Measurements from ENCODE around the gene RNF141. TPM values are rescaled to one million over a fixed set of nuclear protein-coding genes. Genes with fewer than 3 reads are reported as not detected.

Gene RNF141
- total and polyA plus RNA-seq, 2 experiments from 2014 or later, result 35.9 to 46.9 TPM

DNA sequence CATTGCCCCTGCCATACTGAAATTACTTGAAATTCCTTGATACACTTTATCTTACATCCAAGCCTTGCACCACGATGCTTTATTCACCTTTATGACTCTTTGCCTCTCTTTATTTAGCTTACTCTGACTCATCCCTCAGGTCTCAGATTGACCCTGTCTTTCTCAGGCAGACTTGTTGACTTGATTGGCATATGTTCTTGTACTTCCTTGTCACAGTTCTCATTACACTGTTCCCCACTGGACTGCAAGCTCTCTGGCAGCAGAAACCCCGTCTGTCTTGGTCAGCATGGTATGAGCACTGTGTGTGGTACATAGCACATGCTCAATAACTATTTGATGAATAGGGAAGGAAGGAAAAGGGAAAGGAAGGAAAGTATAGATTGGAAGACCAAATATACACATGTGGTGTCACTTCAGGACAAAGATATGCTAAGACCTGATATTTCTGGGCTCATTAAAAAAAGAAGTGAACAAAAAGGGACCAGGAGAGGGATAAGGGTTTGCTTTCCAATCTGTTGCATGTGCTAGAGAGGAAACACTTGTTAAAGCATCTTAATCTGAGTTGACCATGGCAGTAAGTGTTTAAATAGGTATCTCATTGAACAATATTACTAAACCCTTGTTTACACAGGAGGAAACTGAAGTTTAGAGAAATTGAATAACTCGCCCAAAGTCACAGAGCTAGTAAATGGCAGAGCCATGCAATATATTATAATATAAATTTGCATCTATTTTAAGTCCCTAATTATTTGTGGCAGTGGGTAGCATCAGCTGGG is 20.2 kb upstream of the RNF141 start:
- Histone ChIP-seq H3K4me1 (ENCODE audit: insufficient read depth) (no peaks in the 10 kb centered on the region), H3K79me2 (ENCODE audit: insufficient read depth) (no peaks in the 10 kb centered on the region), H3K36me3 (ENCODE audit: low read depth) (no peaks in the 10 kb centered on the region), H3K4me3 (no peak overlapping the region), H3K4me2 (ENCODE audit: unreplicated experiment) (no peak overlapping the region), H3K9ac (no peak overlapping the region), H3K27me3 (replicated peaks; ENCODE audit: insufficient read depth) (no peaks in the 10 kb centered on the region), H3K27ac (no peak overlapping the region), H3K9me3 (ENCODE audit: low read depth) (no peaks in the 10 kb centered on the region), H3K9me2 (ENCODE audit: insufficient read depth) (no peaks in the 10 kb centered on the region), H2AFZ (no peak overlapping the region), H3F3A (ENCODE audit: insufficient read depth) (no peaks in the 10 kb centered on the region), H4K20me1 (ENCODE audit: insufficient read depth) (no peaks in the 10 kb centered on the region)
- no peak for TF ChIP-seq EZH2phosphoT487 (IDR thresholded peaks at IDR 0.05; ENCODE audit: insufficient read depth, low read depth)
- TF ChIP-seq EZH2 (IDR thresholded peaks at IDR 0.05; ENCODE audit: insufficient read depth, poor library complexity, severe bottlenecking), result no peak
- no peak for DNase-seq
- in situ Hi-C loops (cut with MboI), result no loop called here
- 88 to 90% methylated on average over 3 of the region's 3 CpGs for WGBS, 2 experiments (ENCODE audit: low coverage in 1 of 2, low lambda C conversion rate in 2 of 2, missing lambda C conversion rate in 2 of 2)

DNA sequence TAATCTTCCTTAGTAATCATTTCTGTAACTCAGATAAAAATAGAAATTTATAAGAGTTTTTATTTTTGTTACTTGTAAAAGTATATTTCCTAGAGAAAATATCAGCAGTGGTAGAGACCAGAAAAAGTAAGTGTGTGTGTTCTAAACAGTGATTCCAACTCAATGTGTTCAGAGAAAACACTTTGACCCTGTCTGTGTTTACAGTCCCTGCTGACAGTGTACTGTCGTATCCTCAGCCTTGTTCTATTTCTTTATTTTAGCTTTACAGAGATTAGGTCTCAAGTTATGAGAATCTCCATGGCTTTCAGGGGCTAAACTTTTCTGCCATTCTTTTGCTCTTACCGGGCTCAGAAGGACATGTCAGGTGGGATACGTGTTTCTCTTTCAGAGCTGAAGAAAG is 17.3 kb upstream of the RNF141 start:
- Histone ChIP-seq H3K4me3 (no peak overlapping the region), H3K4me2 (ENCODE audit: unreplicated experiment) (no peak overlapping the region), H3K27ac (no peak overlapping the region), H3K9me3 (ENCODE audit: low read depth) (no peaks in the 10 kb centered on the region), H3K36me3 (ENCODE audit: low read depth) (no peaks in the 10 kb centered on the region), H2AFZ (no peak overlapping the region), H3K27me3 (replicated peaks; ENCODE audit: insufficient read depth) (no peaks in the 10 kb centered on the region), H3K9ac (no peak overlapping the region), H4K20me1 (ENCODE audit: insufficient read depth) (no peaks in the 10 kb centered on the region), H3F3A (ENCODE audit: insufficient read depth) (no peaks in the 10 kb centered on the region), H3K79me2 (ENCODE audit: insufficient read depth) (no peaks in the 10 kb centered on the region), H3K9me2 (ENCODE audit: insufficient read depth) (no peaks in the 10 kb centered on the region), H3K4me1 (ENCODE audit: insufficient read depth) (no peaks in the 10 kb centered on the region)
- in situ Hi-C loops (cut with MboI), result no loop called here
- TF ChIP-seq EZH2phosphoT487 (IDR thresholded peaks at IDR 0.05; ENCODE audit: insufficient read depth, low read depth) (no peak), EZH2 (IDR thresholded peaks at IDR 0.05; ENCODE audit: insufficient read depth, poor library complexity, severe bottlenecking) (no peak)
- no peak for DNase-seq
- 86 to 87% methylated on average over 3 of the region's 3 CpGs for WGBS, 2 experiments (ENCODE audit: low coverage in 1 of 2, low lambda C conversion rate in 2 of 2, missing lambda C conversion rate in 2 of 2)

DNA sequence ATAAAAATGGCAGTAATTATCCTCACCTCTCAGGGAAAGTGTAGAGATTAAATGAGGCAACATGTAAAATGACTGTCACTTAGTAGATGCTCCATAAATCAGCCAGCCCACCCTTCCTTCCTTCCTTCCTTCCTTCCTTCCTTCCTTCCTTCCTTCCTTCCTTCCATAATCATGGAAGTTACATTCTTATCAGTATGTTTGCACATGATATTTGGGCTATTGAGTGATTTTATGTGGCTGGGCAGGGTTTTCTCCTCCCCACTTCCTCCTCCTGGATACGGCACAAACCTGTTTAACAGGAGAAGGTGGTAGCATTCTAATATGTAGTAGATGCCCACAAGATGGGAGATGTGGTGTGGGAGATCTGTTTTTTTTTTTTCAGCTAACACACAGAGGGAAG is 15.6 kb upstream of the RNF141 start:
- no peak overlapping the region for H3K27ac ChIP-seq
- H3F3A ChIP-seq (ENCODE audit: insufficient read depth), result peaks cover 7% of the 10 kb centered on the region
- H3K4me2 ChIP-seq (ENCODE audit: unreplicated experiment), result no peak overlapping the region
- no peaks in the 10 kb centered on the region for H3K36me3 ChIP-seq (ENCODE audit: low read depth)
- no peak for TF ChIP-seq EZH2phosphoT487 (IDR thresholded peaks at IDR 0.05; ENCODE audit: insufficient read depth, low read depth)
- no peak for TF ChIP-seq EZH2 (IDR thresholded peaks at IDR 0.05; ENCODE audit: insufficient read depth, poor library complexity, severe bottlenecking)
- no peak for DNase-seq
- in situ Hi-C loops (cut with MboI), result no loop called here
- WGBS, 2 experiments (ENCODE audit: low coverage in 1 of 2, low lambda C conversion rate in 2 of 2, missing lambda C conversion rate in 2 of 2), result 90 to 100% methylated on average over 1 of the region's 1 CpG
- no peak overlapping the region for H2AFZ ChIP-seq
- H3K4me3 ChIP-seq, result no peak overlapping the region
- no peaks in the 10 kb centered on the region for H3K27me3 ChIP-seq (replicated peaks; ENCODE audit: insufficient read depth)
- no peaks in the 10 kb centered on the region for H3K9me2 ChIP-seq (ENCODE audit: insufficient read depth)
- H3K79me2 ChIP-seq (ENCODE audit: insufficient read depth), result no peaks in the 10 kb centered on the region
- H3K9me3 ChIP-seq (ENCODE audit: low read depth), result no peaks in the 10 kb centered on the region
- H3K9ac ChIP-seq, result no peak overlapping the region
- H3K4me1 ChIP-seq (ENCODE audit: insufficient read depth), result no peaks in the 10 kb centered on the region
- H4K20me1 ChIP-seq (ENCODE audit: insufficient read depth), result no peaks in the 10 kb centered on the region

DNA sequence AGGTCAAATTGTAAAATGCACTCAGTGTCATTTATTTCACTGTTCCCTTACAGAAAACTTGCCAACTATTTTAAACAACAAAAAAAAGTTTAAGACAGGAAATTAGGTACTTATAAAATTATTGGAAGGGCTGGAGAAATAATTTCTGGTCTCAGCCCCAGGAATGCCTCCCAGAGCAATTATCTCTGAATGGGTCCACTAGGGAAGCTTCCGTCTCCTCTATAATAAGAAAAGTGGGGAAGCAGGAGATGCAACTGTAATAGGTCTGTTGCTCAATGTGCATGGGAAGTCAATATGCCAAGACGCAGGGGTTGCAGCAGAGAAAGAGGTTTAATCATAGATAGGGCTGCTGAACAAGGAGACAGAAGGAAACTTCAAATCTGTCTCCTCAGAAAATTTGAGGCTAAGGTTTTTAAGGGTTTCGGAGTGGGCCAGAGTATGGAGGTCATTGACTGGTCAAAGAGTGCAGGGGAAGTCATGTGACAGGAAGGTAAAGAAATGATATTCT is 10.9 kb upstream of the RNF141 start:
- Histone ChIP-seq H3K27ac (no peak overlapping the region), H3K4me1 (ENCODE audit: insufficient read depth) (peaks cover 14% of the 10 kb centered on the region), H2AFZ (no peak overlapping the region), H3K9me3 (ENCODE audit: low read depth) (no peaks in the 10 kb centered on the region), H3F3A (ENCODE audit: insufficient read depth) (peaks cover 22% of the 10 kb centered on the region), H3K4me3 (no peak overlapping the region), H3K79me2 (ENCODE audit: insufficient read depth) (no peaks in the 10 kb centered on the region), H4K20me1 (ENCODE audit: insufficient read depth) (no peaks in the 10 kb centered on the region), H3K9ac (no peak overlapping the region), H3K4me2 (ENCODE audit: unreplicated experiment) (no peak overlapping the region), H3K27me3 (replicated peaks; ENCODE audit: insufficient read depth) (no peaks in the 10 kb centered on the region), H3K9me2 (ENCODE audit: insufficient read depth) (no peaks in the 10 kb centered on the region), H3K36me3 (ENCODE audit: low read depth) (no peaks in the 10 kb centered on the region)
- TF ChIP-seq EZH2phosphoT487 (IDR thresholded peaks at IDR 0.05; ENCODE audit: insufficient read depth, low read depth), result no peak
- no peak for TF ChIP-seq EZH2 (IDR thresholded peaks at IDR 0.05; ENCODE audit: insufficient read depth, poor library complexity, severe bottlenecking)
- in situ Hi-C loops (cut with MboI), result no loop called here
- no peak for DNase-seq
- WGBS, 2 experiments (ENCODE audit: low coverage in 1 of 2, low lambda C conversion rate in 2 of 2, missing lambda C conversion rate in 2 of 2), result 95 to 97% methylated on average over 3 of the region's 3 CpGs

Measured in GM23248 (cell line).